ENCODE data around the gene YPEL5.
A peak's percentile ranks its signal among the peaks of the same experiment; 100 is the strongest.
"Not testable (repeated sequence)": the region's sequence is repeated elsewhere in the genome, so short reads cannot be mapped to it uniquely, and the experiment has no call there.

Gene YPEL5

GRCh38 chr2:30146337-30147195 lies at the start of gene YPEL5:
Gene YPEL5 (plus strand): TSS chr2:30147007. CDS start chr2:30156652, 9,645 bp downstream.
- peaks cover 57% of the 10 kb centered on the region for H3K4me1 Mint-ChIP-seq (ENCODE audit: low read depth)
- H3K27ac Mint-ChIP-seq, result peak within 1 kb of the TSS; percentile 98
- peak within 1 kb of the TSS; percentile 88 for H3K4me3 Mint-ChIP-seq

GRCh38 chr2:30098266-30099005 lies 48.4 kb upstream of the YPEL5 start:
- no peak overlapping the region for H3K27ac Mint-ChIP-seq
- no peaks in the 10 kb centered on the region for H3K4me1 Mint-ChIP-seq (ENCODE audit: low read depth)
- H3K9me3 Mint-ChIP-seq (ENCODE audit: low read depth), result no peaks in the 10 kb centered on the region
- peaks cover 3% of the 10 kb centered on the region for H3K27me3 Mint-ChIP-seq
- H3K36me3 Mint-ChIP-seq, result no peaks in the 10 kb centered on the region
- no peak overlapping the region for H3K4me3 Mint-ChIP-seq

More at GRCh38 chr2:30146337-30147195, at the start of gene YPEL5:
- Mint-ChIP-seq H3K36me3 (peaks cover 2% of the 10 kb centered on the region), H3K27me3 (no peaks in the 10 kb centered on the region), H3K9me3 (ENCODE audit: low read depth) (no peaks in the 10 kb centered on the region)

- H3K4me1 Mint-ChIP-seq (ENCODE audit: low read depth); H3K9me3 Mint-ChIP-seq (ENCODE audit: low read depth); H3K27me3 Mint-ChIP-seq; H3K27ac Mint-ChIP-seq; H3K36me3 Mint-ChIP-seq; H3K4me3 Mint-ChIP-seq: not testable (repeated sequence)
Observed at GRCh38 chr2:30099366-30099765, 47.4 kb upstream of the YPEL5 start.

- not testable (repeated sequence) for H3K27ac Mint-ChIP-seq; H3K9me3 Mint-ChIP-seq (ENCODE audit: low read depth); H3K4me1 Mint-ChIP-seq (ENCODE audit: low read depth); H3K36me3 Mint-ChIP-seq; H3K27me3 Mint-ChIP-seq; H3K4me3 Mint-ChIP-seq
Observed at GRCh38 chr2:30100691-30101090, 46.1 kb upstream of the YPEL5 start.

GRCh38 chr2:30104307-30104706 lies 42.5 kb upstream of the YPEL5 start:
- H3K27me3 Mint-ChIP-seq, result peaks cover 2% of the 10 kb centered on the region
- no peak overlapping the region for H3K4me3 Mint-ChIP-seq
- H3K4me1 Mint-ChIP-seq (ENCODE audit: low read depth), result no peaks in the 10 kb centered on the region
- H3K36me3 Mint-ChIP-seq, result no peaks in the 10 kb centered on the region
- H3K9me3 Mint-ChIP-seq (ENCODE audit: low read depth), result no peaks in the 10 kb centered on the region
- no peak overlapping the region for H3K27ac Mint-ChIP-seq

- H3K9me3 Mint-ChIP-seq (ENCODE audit: low read depth), result no peaks in the 10 kb centered on the region
- H3K36me3 Mint-ChIP-seq, result no peaks in the 10 kb centered on the region
- H3K27ac Mint-ChIP-seq, result no peak overlapping the region
- H3K4me1 Mint-ChIP-seq (ENCODE audit: low read depth), result no peaks in the 10 kb centered on the region
- peaks cover 2% of the 10 kb centered on the region for H3K27me3 Mint-ChIP-seq
- no peak overlapping the region for H3K4me3 Mint-ChIP-seq
Observed at GRCh38 chr2:30105556-30105955, 41.3 kb upstream of the YPEL5 start.

- no peaks in the 10 kb centered on the region for H3K36me3 Mint-ChIP-seq
- no peaks in the 10 kb centered on the region for H3K9me3 Mint-ChIP-seq (ENCODE audit: low read depth)
- H3K4me3 Mint-ChIP-seq, result no peak overlapping the region
- no peaks in the 10 kb centered on the region for H3K4me1 Mint-ChIP-seq (ENCODE audit: low read depth)
- H3K27ac Mint-ChIP-seq, result no peak overlapping the region
- H3K27me3 Mint-ChIP-seq, result peaks cover 2% of the 10 kb centered on the region
Observed at GRCh38 chr2:30106543-30106942, 40.3 kb upstream of the YPEL5 start.

GRCh38 chr2:30108192-30108591 lies 38.6 kb upstream of the YPEL5 start:
- H3K27me3 Mint-ChIP-seq, result peaks cover 2% of the 10 kb centered on the region

GRCh38 chr2:30108851-30109250 lies 38.0 kb upstream of the YPEL5 start:
- Mint-ChIP-seq H3K27ac (no peak overlapping the region), H3K36me3 (no peaks in the 10 kb centered on the region), H3K4me3 (no peak overlapping the region), H3K4me1 (ENCODE audit: low read depth) (no peaks in the 10 kb centered on the region), H3K9me3 (ENCODE audit: low read depth) (no peaks in the 10 kb centered on the region), H3K27me3 (peaks cover 2% of the 10 kb centered on the region)

More at GRCh38 chr2:30108192-30108591, 38.6 kb upstream of the YPEL5 start:
- H3K27ac Mint-ChIP-seq, result no peak overlapping the region
- no peaks in the 10 kb centered on the region for H3K36me3 Mint-ChIP-seq
- no peaks in the 10 kb centered on the region for H3K4me1 Mint-ChIP-seq (ENCODE audit: low read depth)
- H3K9me3 Mint-ChIP-seq (ENCODE audit: low read depth), result no peaks in the 10 kb centered on the region
- no peak overlapping the region for H3K4me3 Mint-ChIP-seq

GRCh38 chr2:30109856-30110255 lies 37.0 kb upstream of the YPEL5 start:
- no peak overlapping the region for H3K27ac Mint-ChIP-seq
- H3K4me3 Mint-ChIP-seq, result no peak overlapping the region
- no peaks in the 10 kb centered on the region for H3K9me3 Mint-ChIP-seq (ENCODE audit: low read depth)
- H3K27me3 Mint-ChIP-seq, result peaks cover 2% of the 10 kb centered on the region
- no peaks in the 10 kb centered on the region for H3K36me3 Mint-ChIP-seq
- H3K4me1 Mint-ChIP-seq (ENCODE audit: low read depth), result no peaks in the 10 kb centered on the region

GRCh38 chr2:30110773-30111172 lies 36.0 kb upstream of the YPEL5 start:
- Mint-ChIP-seq H3K36me3 (no peaks in the 10 kb centered on the region), H3K4me3 (no peak overlapping the region), H3K9me3 (ENCODE audit: low read depth) (no peaks in the 10 kb centered on the region), H3K27ac (no peak overlapping the region), H3K4me1 (ENCODE audit: low read depth) (peaks cover 4% of the 10 kb centered on the region), H3K27me3 (peaks cover 2% of the 10 kb centered on the region)

- not testable (repeated sequence) for H3K9me3 Mint-ChIP-seq (ENCODE audit: low read depth); H3K36me3 Mint-ChIP-seq; H3K27ac Mint-ChIP-seq; H3K4me1 Mint-ChIP-seq (ENCODE audit: low read depth); H3K27me3 Mint-ChIP-seq; H3K4me3 Mint-ChIP-seq
Observed at GRCh38 chr2:30111186-30111585, 35.6 kb upstream of the YPEL5 start.

- Mint-ChIP-seq H3K27ac (no peak overlapping the region), H3K4me3 (no peak overlapping the region), H3K27me3 (peaks cover 2% of the 10 kb centered on the region), H3K4me1 (ENCODE audit: low read depth) (peaks cover 5% of the 10 kb centered on the region), H3K9me3 (ENCODE audit: low read depth) (no peaks in the 10 kb centered on the region), H3K36me3 (no peaks in the 10 kb centered on the region)
Observed at GRCh38 chr2:30112561-30112960, 34.2 kb upstream of the YPEL5 start.

- Mint-ChIP-seq H3K4me1 (ENCODE audit: low read depth) (peaks cover 6% of the 10 kb centered on the region), H3K36me3 (no peaks in the 10 kb centered on the region), H3K4me3 (no peak overlapping the region), H3K27me3 (no peaks in the 10 kb centered on the region), H3K27ac (no peak overlapping the region), H3K9me3 (ENCODE audit: low read depth) (no peaks in the 10 kb centered on the region)
Observed at GRCh38 chr2:30113617-30114293, 33.1 kb upstream of the YPEL5 start.

Data from activated naive CD8-positive, alpha-beta T cell (primary cell).